CD14-positive monocyte (primary cell): ENCODE results near the gene LRIG1. TPM values are rescaled to one million over a fixed set of nuclear protein-coding genes. Genes with fewer than 3 reads are reported as not detected.

Experiments
- DNase-seq, 3 donors: peaks; one replicate each; pipeline ENCODE4 v3.0.0-alpha.2; 2011 to 2022
- H2AFZ ChIP-seq: 2 replicates; pipeline ENCODE4 v1.6.0; 2012; ENCODE audit warnings: mild to moderate bottlenecking, low read depth, low read length, inconsistent platforms; ENCODE audit not compliant: insufficient read depth, poor library complexity, severe bottlenecking
- H3K27ac ChIP-seq, 2 donors: 1 replicate in 1 of 2; 2 replicates in 1 of 2; pipeline ENCODE4 v1.5.1; 2012 to 2013; ENCODE audit warnings: low read length in 2 of 2, control low read depth in 1 of 2, inconsistent platforms in 1 of 2, low read depth in 1 of 2, mild to moderate bottlenecking in 1 of 2
- H3K27me3 ChIP-seq, 2 donors: one replicate each; pipeline versions ENCODE4 v1.6.0 to v1.6.1; 2011 to 2013; ENCODE audit warnings: low read length in 2 of 2; ENCODE audit not compliant: control insufficient read depth in 2 of 2, insufficient read depth in 2 of 2
- H3K36me3 ChIP-seq, 2 donors: replicated peaks in 1 of 2; 1 replicate in 1 of 2; 2 replicates in 1 of 2; pipeline versions ENCODE4 v1.5.1 to v1.6.1; 2012 to 2013; ENCODE audit warnings: low read length in 2 of 2, control low read depth in 1 of 2, inconsistent platforms in 1 of 2, mild to moderate bottlenecking in 1 of 2; ENCODE audit not compliant: insufficient read depth in 2 of 2, control insufficient read depth in 1 of 2
- H3K4me1 ChIP-seq, 2 donors: 1 replicate in 1 of 2; 2 replicates in 1 of 2; pipeline versions ENCODE4 v1.5.1 to v1.6.1; 2012 to 2013; ENCODE audit warnings: low read length in 2 of 2, control low read depth in 1 of 2, inconsistent platforms in 1 of 2, mild to moderate bottlenecking in 1 of 2, moderate library complexity in 1 of 2; ENCODE audit not compliant: insufficient read depth in 2 of 2, control insufficient read depth in 1 of 2
- H3K4me2 ChIP-seq: replicated peaks from 2 replicates; pipeline ENCODE3; 2012; ENCODE audit warnings: low read length, moderate library complexity, mild to moderate bottlenecking; ENCODE audit not compliant: poor library complexity, severe bottlenecking; ENCODE audit errors: extremely low read depth
- H3K4me3 ChIP-seq, 3 experiments: fragments of 200-600 bp in 1 of 3; sonication (generic) in 1 of 3; replicated peaks in 1 of 3; 1 replicate in 2 of 3; 2 replicates in 1 of 3; pipeline ENCODE4 v1.5.1; 2011 to 2013; ENCODE audit warnings: low read length in 3 of 3, mild to moderate bottlenecking in 3 of 3, control low read depth in 2 of 3, low read depth in 2 of 3, inconsistent platforms in 1 of 3, moderate library complexity in 1 of 3
- H3K79me2 ChIP-seq: 2 replicates; pipeline ENCODE4 v1.6.0; 2012; ENCODE audit warnings: mild to moderate bottlenecking, control low read depth, inconsistent platforms, low read length, moderate library complexity; ENCODE audit not compliant: insufficient read depth
- H3K9ac ChIP-seq: 2 replicates; pipeline ENCODE4 v1.6.0; 2017; ENCODE audit warnings: low read length, mild to moderate bottlenecking; ENCODE audit not compliant: insufficient read depth, poor library complexity, severe bottlenecking
- H3K9me3 ChIP-seq, 2 donors: replicated peaks in 1 of 2; 1 replicate in 1 of 2; 2 replicates in 1 of 2; pipeline versions ENCODE4 v1.5.1 to v1.6.1; 2012 to 2013; ENCODE audit warnings: low read length in 2 of 2, control low read depth in 1 of 2; ENCODE audit not compliant: control insufficient read depth in 1 of 2, insufficient read depth in 1 of 2
- H4K20me1 ChIP-seq: 2 replicates; pipeline ENCODE4 v1.6.0; 2012; ENCODE audit warnings: mild to moderate bottlenecking, low read length, control low read depth, moderate library complexity; ENCODE audit not compliant: insufficient read depth
- H3K27ac Mint-ChIP-seq, 7 donors: one replicate each; pipeline ENCODE4 v1.8.0; 2020; ENCODE audit warnings: mild to moderate bottlenecking in 7 of 7, mixed read lengths in 7 of 7, moderate library complexity in 6 of 7, inconsistent platforms in 2 of 7
- H3K27me3 Mint-ChIP-seq, 3 donors: one replicate each; pipeline ENCODE4 v1.8.0; 2021 to 2022; ENCODE audit warnings: low read depth in 3 of 3, mild to moderate bottlenecking in 3 of 3, mixed read lengths in 3 of 3, moderate library complexity in 3 of 3, inconsistent platforms in 1 of 3
- H3K36me3 Mint-ChIP-seq, 2 donors: one replicate each; pipeline ENCODE4 v1.8.0; 2020; ENCODE audit warnings: mixed read lengths in 2 of 2, inconsistent platforms in 1 of 2, mild to moderate bottlenecking in 1 of 2
- H3K4me1 Mint-ChIP-seq: one replicate; pipeline ENCODE4 v1.8.0; 2020; ENCODE audit warnings: mild to moderate bottlenecking, mixed read lengths
- H3K4me3 Mint-ChIP-seq, 2 donors: one replicate each; pipeline ENCODE4 v1.8.0; 2020; ENCODE audit warnings: mild to moderate bottlenecking in 2 of 2, mixed read lengths in 2 of 2, moderate library complexity in 1 of 2
- H3K9me3 Mint-ChIP-seq, 7 donors: one replicate each; pipeline ENCODE4 v1.8.0; 2020 to 2022; ENCODE audit warnings: mixed read lengths in 7 of 7, mild to moderate bottlenecking in 6 of 7, moderate library complexity in 6 of 7, inconsistent platforms in 2 of 7
- WGBS: methylation state at CpG from one replicate; pipeline ENCODE4 v1.1.5; 2013; ENCODE audit warnings: missing lambda C conversion rate; ENCODE audit not compliant: insufficient coverage; 5-methylcytosine and 5-hydroxymethylcytosine counted together
- intact Hi-C, 2 donors: fragments of 100-400 bp; cut with micrococcal nuclease; formaldehyde crosslinking; loops; one replicate each; pipeline versions ENCODE4 v1.15.0 to v1.15.1; 2023
- polyA plus RNA-seq, 3 donors: library from polyadenylated mRNA; depleted of rRNA in 1 of 3; unstranded in 2 of 3; stranded (reverse) in 1 of 3; fragments of 300-500 nt in 2 of 3; fragments of >200 nt in 1 of 3; fragmentation: Illumina TruSeq in 2 of 3; gene quantifications; 1 replicate in 2 of 3; 2 replicates in 1 of 3; pipeline ENCODE4 v1.2.3, GENCODE V29; 2012 to 2021
- TF ChIP-seq, protein P1 (sequence below): fragments of 200-600 bp; IDR thresholded peaks from one replicate; pipeline ENCODE4 v1.8.0; 2022; ENCODE audit warnings: antibody characterized with exemption, mild to moderate bottlenecking

Gene LRIG1
- polyA plus RNA-seq, 3 donors: 0.82 to 1.9 (median 1.0) TPM

DNA sequence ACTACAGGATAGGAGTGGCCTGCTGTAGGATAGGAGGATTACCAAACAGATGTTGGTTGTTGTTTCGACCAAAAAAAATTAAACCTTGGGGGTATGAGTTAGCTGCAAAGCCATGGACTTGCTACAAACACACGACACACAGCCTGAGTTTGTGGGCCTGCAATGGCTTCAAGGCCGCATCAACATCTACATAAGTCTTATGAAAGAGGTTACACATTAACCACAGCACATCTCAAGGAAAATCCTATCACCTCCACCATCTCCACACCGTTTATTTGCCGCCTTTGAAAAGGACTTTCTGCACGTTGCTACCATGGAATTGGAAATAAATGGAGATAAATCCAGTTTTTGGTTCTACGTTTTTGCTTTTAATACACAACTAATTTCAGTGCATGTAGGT, 23.0 kb downstream of the LRIG1 start:
- Histone ChIP-seq H3K4me3 (no peak overlapping the region), H3K27ac (no peak overlapping the region), H3K27me3 (no peaks in the 10 kb centered on the region), H3K36me3 (no peaks in the 10 kb centered on the region), H4K20me1 (no peaks in the 10 kb centered on the region), H3K4me1 (peaks cover 11 to 17% of the 10 kb centered on the region in 2 donors), H3K79me2 (no peaks in the 10 kb centered on the region), H2AFZ (no peak overlapping the region), H3K9ac (no peak overlapping the region), H3K9me3 (peaks cover 3 to 6% of the 10 kb centered on the region in 2 donors), H3K4me2 (no peak overlapping the region)
- H3K9me3 Mint-ChIP-seq: peaks cover 5 to 12% (median 9%) of the 10 kb centered on the region in 7 donors
- TF ChIP-seq, protein P1, sequence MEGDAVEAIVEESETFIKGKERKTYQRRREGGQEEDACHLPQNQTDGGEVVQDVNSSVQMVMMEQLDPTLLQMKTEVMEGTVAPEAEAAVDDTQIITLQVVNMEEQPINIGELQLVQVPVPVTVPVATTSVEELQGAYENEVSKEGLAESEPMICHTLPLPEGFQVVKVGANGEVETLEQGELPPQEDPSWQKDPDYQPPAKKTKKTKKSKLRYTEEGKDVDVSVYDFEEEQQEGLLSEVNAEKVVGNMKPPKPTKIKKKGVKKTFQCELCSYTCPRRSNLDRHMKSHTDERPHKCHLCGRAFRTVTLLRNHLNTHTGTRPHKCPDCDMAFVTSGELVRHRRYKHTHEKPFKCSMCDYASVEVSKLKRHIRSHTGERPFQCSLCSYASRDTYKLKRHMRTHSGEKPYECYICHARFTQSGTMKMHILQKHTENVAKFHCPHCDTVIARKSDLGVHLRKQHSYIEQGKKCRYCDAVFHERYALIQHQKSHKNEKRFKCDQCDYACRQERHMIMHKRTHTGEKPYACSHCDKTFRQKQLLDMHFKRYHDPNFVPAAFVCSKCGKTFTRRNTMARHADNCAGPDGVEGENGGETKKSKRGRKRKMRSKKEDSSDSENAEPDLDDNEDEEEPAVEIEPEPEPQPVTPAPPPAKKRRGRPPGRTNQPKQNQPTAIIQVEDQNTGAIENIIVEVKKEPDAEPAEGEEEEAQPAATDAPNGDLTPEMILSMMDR: no peak
- no peak overlapping the region for H3K27ac Mint-ChIP-seq
- peaks cover 32% of the 10 kb centered on the region for H3K4me1 Mint-ChIP-seq
- intact Hi-C loops: no loop called here
- no peaks in the 10 kb centered on the region for H3K36me3 Mint-ChIP-seq
- no peak overlapping the region for H3K4me3 Mint-ChIP-seq
- peaks cover 0 to 3% (median 1%) of the 10 kb centered on the region in 3 donors for H3K27me3 Mint-ChIP-seq
- 96% methylated on average over 3 of the region's 7 CpGs for WGBS
- DNase-seq: no peak

DNA sequence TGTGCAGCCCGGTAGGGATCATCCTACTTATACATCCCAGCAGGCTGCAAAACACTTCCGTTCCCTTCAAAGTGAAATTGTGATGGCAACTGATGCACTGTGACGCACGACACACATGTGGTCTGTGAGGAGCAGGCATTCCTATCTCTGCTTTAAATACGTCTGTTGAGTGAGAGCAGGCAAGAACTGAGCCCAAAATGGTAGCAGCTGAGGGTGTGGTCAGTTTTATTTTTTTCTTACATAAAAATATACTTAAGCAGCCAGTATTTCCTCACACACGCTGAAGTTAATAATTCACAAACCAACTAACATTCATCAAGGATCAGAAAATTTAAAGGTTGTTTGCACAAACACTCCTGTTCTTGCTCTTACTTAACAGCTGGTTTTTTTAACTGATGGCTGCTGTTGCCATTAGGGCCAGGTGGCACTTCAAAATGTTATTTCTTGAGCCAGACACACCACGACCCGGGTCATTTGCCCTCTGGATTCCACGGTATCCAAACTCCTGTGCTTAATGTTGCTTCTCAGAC, 23.9 kb downstream of the LRIG1 start:
- Histone ChIP-seq H3K36me3 (no peaks in the 10 kb centered on the region), H3K4me1 (peaks cover 16 to 25% of the 10 kb centered on the region in 2 donors), H3K27ac (no peak overlapping the region), H3K4me2 (no peak overlapping the region), H3K9me3 (peaks cover 3 to 6% of the 10 kb centered on the region in 2 donors), H2AFZ (no peak overlapping the region), H3K4me3 (no peak overlapping the region), H3K9ac (no peak overlapping the region), H3K79me2 (no peaks in the 10 kb centered on the region), H3K27me3 (no peaks in the 10 kb centered on the region), H4K20me1 (no peaks in the 10 kb centered on the region)
- intact Hi-C loops: no loop called here
- 99% methylated on average over 7 of the region's 9 CpGs for WGBS
- DNase-seq: no peak
- Mint-ChIP-seq H3K27me3 (peaks cover 0 to 3% (median 1%) of the 10 kb centered on the region in 3 donors), H3K4me3 (no peak overlapping the region), H3K4me1 (peaks cover 38% of the 10 kb centered on the region), H3K9me3 (peaks cover 5 to 12% (median 9%) of the 10 kb centered on the region in 7 donors), H3K36me3 (no peaks in the 10 kb centered on the region), H3K27ac (no peak overlapping the region)
- TF ChIP-seq, protein P1: no peak
